ENCODE measurements around the gene USP16. TPM values are rescaled to one million over a fixed set of nuclear protein-coding genes. Genes with fewer than 3 reads are reported as not detected.

USP16 gene
- total and polyA plus RNA-seq, 2 experiments from 2014 or later, result 30.2 to 46.8 TPM

GRCh38 chr21:29033301-29033700 is 8.8 kb downstream of the USP16 start:
- no peaks in the 10 kb centered on the region for H3K9me2 ChIP-seq (ENCODE audit: insufficient read depth)
- peaks cover 50% of the 10 kb centered on the region for H3K79me2 ChIP-seq (ENCODE audit: insufficient read depth)
- H4K20me1 ChIP-seq (ENCODE audit: insufficient read depth), result no peaks in the 10 kb centered on the region
- peaks cover 56% of the 10 kb centered on the region for H3K36me3 ChIP-seq (ENCODE audit: low read depth)
- DNase-seq, result no peak
- H2AFZ ChIP-seq, result no peak overlapping the region
- no peak overlapping the region for H3K4me2 ChIP-seq (ENCODE audit: unreplicated experiment)
- no peaks in the 10 kb centered on the region for H3K9me3 ChIP-seq (ENCODE audit: low read depth)
- no peak for TF ChIP-seq EZH2phosphoT487 (IDR thresholded peaks at IDR 0.05; ENCODE audit: insufficient read depth, low read depth)
- TF ChIP-seq EZH2 (IDR thresholded peaks at IDR 0.05; ENCODE audit: insufficient read depth, poor library complexity, severe bottlenecking), result no peak
- H3K27me3 ChIP-seq (replicated peaks; ENCODE audit: insufficient read depth), result no peaks in the 10 kb centered on the region
- H3K27ac ChIP-seq, result no peak overlapping the region
- H3K4me1 ChIP-seq (ENCODE audit: insufficient read depth), result no peaks in the 10 kb centered on the region
- no peak overlapping the region for H3K9ac ChIP-seq
- in situ Hi-C loops (cut with MboI), result no loop called here
- no peak overlapping the region for H3K4me3 ChIP-seq
- 79 to 82% methylated on average over 4 of the region's 4 CpGs for WGBS, 2 experiments (ENCODE audit: low coverage in 1 of 2, low lambda C conversion rate in 2 of 2, missing lambda C conversion rate in 2 of 2)
- H3F3A ChIP-seq (ENCODE audit: insufficient read depth), result no peaks in the 10 kb centered on the region

GRCh38 chr21:29033871-29034270 is 9.4 kb downstream of the USP16 start:
- no peaks in the 10 kb centered on the region for H4K20me1 ChIP-seq (ENCODE audit: insufficient read depth)
- H2AFZ ChIP-seq, result no peak overlapping the region
- no peaks in the 10 kb centered on the region for H3K4me1 ChIP-seq (ENCODE audit: insufficient read depth)
- no peak overlapping the region for H3K4me2 ChIP-seq (ENCODE audit: unreplicated experiment)
- H3K9ac ChIP-seq, result no peak overlapping the region
- H3F3A ChIP-seq (ENCODE audit: insufficient read depth), result no peaks in the 10 kb centered on the region
- peaks cover 61% of the 10 kb centered on the region for H3K36me3 ChIP-seq (ENCODE audit: low read depth)
- no peak overlapping the region for H3K27ac ChIP-seq
- TF ChIP-seq EZH2 (IDR thresholded peaks at IDR 0.05; ENCODE audit: insufficient read depth, poor library complexity, severe bottlenecking) (no peak), EZH2phosphoT487 (IDR thresholded peaks at IDR 0.05; ENCODE audit: insufficient read depth, low read depth) (no peak)
- DNase-seq, result no peak
- H3K9me3 ChIP-seq (ENCODE audit: low read depth), result no peaks in the 10 kb centered on the region
- WGBS, 2 experiments (ENCODE audit: low coverage in 1 of 2, low lambda C conversion rate in 2 of 2, missing lambda C conversion rate in 2 of 2), result 97 to 100% methylated on average over 3 of the region's 3 CpGs
- in situ Hi-C loops (cut with MboI), result no loop called here
- H3K9me2 ChIP-seq (ENCODE audit: insufficient read depth), result no peaks in the 10 kb centered on the region
- H3K79me2 ChIP-seq (ENCODE audit: insufficient read depth), result peaks cover 45% of the 10 kb centered on the region
- no peaks in the 10 kb centered on the region for H3K27me3 ChIP-seq (replicated peaks; ENCODE audit: insufficient read depth)
- H3K4me3 ChIP-seq, result no peak overlapping the region

- peaks cover 58% of the 10 kb centered on the region for H3K36me3 ChIP-seq (ENCODE audit: low read depth)
- no peak for TF ChIP-seq EZH2 (IDR thresholded peaks at IDR 0.05; ENCODE audit: insufficient read depth, poor library complexity, severe bottlenecking)
- TF ChIP-seq EZH2phosphoT487 (IDR thresholded peaks at IDR 0.05; ENCODE audit: insufficient read depth, low read depth), result no peak
- 98 to 100% methylated on average over 1 of the region's 1 CpG for WGBS, 2 experiments (ENCODE audit: low coverage in 1 of 2, low lambda C conversion rate in 2 of 2, missing lambda C conversion rate in 2 of 2)
- no peaks in the 10 kb centered on the region for H3K27me3 ChIP-seq (replicated peaks; ENCODE audit: insufficient read depth)
- H3K9me2 ChIP-seq (ENCODE audit: insufficient read depth), result no peaks in the 10 kb centered on the region
- H3K4me1 ChIP-seq (ENCODE audit: insufficient read depth), result no peaks in the 10 kb centered on the region
- H3K9me3 ChIP-seq (ENCODE audit: low read depth), result no peaks in the 10 kb centered on the region
- H3F3A ChIP-seq (ENCODE audit: insufficient read depth), result no peaks in the 10 kb centered on the region
- no peak for DNase-seq
- no peaks in the 10 kb centered on the region for H4K20me1 ChIP-seq (ENCODE audit: insufficient read depth)
- in situ Hi-C loops (cut with MboI), result no loop called here
- H3K27ac ChIP-seq, result no peak overlapping the region
- H2AFZ ChIP-seq, result no peak overlapping the region
- no peak overlapping the region for H3K4me2 ChIP-seq (ENCODE audit: unreplicated experiment)
- peaks cover 37% of the 10 kb centered on the region for H3K79me2 ChIP-seq (ENCODE audit: insufficient read depth)
- H3K4me3 ChIP-seq, result no peak overlapping the region
- H3K9ac ChIP-seq, result no peak overlapping the region
These were observed 10.2 kb downstream of the USP16 start for GRCh38 chr21:29034678-29035077.

- Histone ChIP-seq H3K4me1 (ENCODE audit: insufficient read depth) (no peaks in the 10 kb centered on the region), H3K79me2 (ENCODE audit: insufficient read depth) (no peaks in the 10 kb centered on the region), H3K9me3 (ENCODE audit: low read depth) (no peaks in the 10 kb centered on the region), H3K4me2 (ENCODE audit: unreplicated experiment) (no peak overlapping the region), H3F3A (ENCODE audit: insufficient read depth) (peaks cover 42% of the 10 kb centered on the region), H2AFZ (no peak overlapping the region), H3K36me3 (ENCODE audit: low read depth) (peaks cover 64% of the 10 kb centered on the region), H3K27ac (no peak overlapping the region), H3K9ac (no peak overlapping the region), H3K27me3 (replicated peaks; ENCODE audit: insufficient read depth) (no peaks in the 10 kb centered on the region), H4K20me1 (ENCODE audit: insufficient read depth) (no peaks in the 10 kb centered on the region), H3K4me3 (no peak overlapping the region), H3K9me2 (ENCODE audit: insufficient read depth) (no peaks in the 10 kb centered on the region)
- no peak for TF ChIP-seq EZH2 (IDR thresholded peaks at IDR 0.05; ENCODE audit: insufficient read depth, poor library complexity, severe bottlenecking)
- TF ChIP-seq EZH2phosphoT487 (IDR thresholded peaks at IDR 0.05; ENCODE audit: insufficient read depth, low read depth), result no peak
- DNase-seq, result no peak
- 92 to 97% methylated on average over 5 of the region's 5 CpGs for WGBS, 2 experiments (ENCODE audit: low coverage in 1 of 2, low lambda C conversion rate in 2 of 2, missing lambda C conversion rate in 2 of 2)
- in situ Hi-C loops (cut with MboI), result no loop called here
These were observed 27.8 kb downstream of the USP16 start for GRCh38 chr21:29052224-29052623.

GRCh38 chr21:29053011-29053553 is 28.6 kb downstream of the USP16 start:
- Histone ChIP-seq H3K9me2 (ENCODE audit: insufficient read depth) (no peaks in the 10 kb centered on the region), H3K4me1 (ENCODE audit: insufficient read depth) (no peaks in the 10 kb centered on the region), H3K79me2 (ENCODE audit: insufficient read depth) (no peaks in the 10 kb centered on the region), H3K4me2 (ENCODE audit: unreplicated experiment) (no peak overlapping the region), H3K4me3 (no peak overlapping the region), H2AFZ (no peak overlapping the region), H3K9ac (no peak overlapping the region), H3F3A (ENCODE audit: insufficient read depth) (peaks cover 42% of the 10 kb centered on the region), H3K9me3 (ENCODE audit: low read depth) (no peaks in the 10 kb centered on the region), H4K20me1 (ENCODE audit: insufficient read depth) (no peaks in the 10 kb centered on the region), H3K36me3 (ENCODE audit: low read depth) (peaks cover 62% of the 10 kb centered on the region), H3K27ac (no peak overlapping the region), H3K27me3 (replicated peaks; ENCODE audit: insufficient read depth) (no peaks in the 10 kb centered on the region)
- in situ Hi-C loops (cut with MboI), result no loop called here
- DNase-seq, result no peak
- 92 to 95% methylated on average over 5 of the region's 5 CpGs for WGBS, 2 experiments (ENCODE audit: low coverage in 1 of 2, low lambda C conversion rate in 2 of 2, missing lambda C conversion rate in 2 of 2)
- TF ChIP-seq EZH2phosphoT487 (IDR thresholded peaks at IDR 0.05; ENCODE audit: insufficient read depth, low read depth) (no peak), EZH2 (IDR thresholded peaks at IDR 0.05; ENCODE audit: insufficient read depth, poor library complexity, severe bottlenecking) (no peak)

All from GM23248 (cell line).